ENCODE results near the gene CARMIL1.

- TF ChIP-seq CTCF (IDR thresholded peaks at IDR 0.05) (no peak), POLR2A (IDR thresholded peaks at IDR 0.05) (no peak)
Measured at GRCh38 chr6:25414168-25414567, 135.0 kb downstream of the CARMIL1 start.
